ENCODE results near the gene EPHX1.
"Not testable (repeated sequence)": the region's sequence is repeated elsewhere in the genome, so short reads cannot be mapped to it uniquely, and the experiment has no call there.

Gene EPHX1

DNA sequence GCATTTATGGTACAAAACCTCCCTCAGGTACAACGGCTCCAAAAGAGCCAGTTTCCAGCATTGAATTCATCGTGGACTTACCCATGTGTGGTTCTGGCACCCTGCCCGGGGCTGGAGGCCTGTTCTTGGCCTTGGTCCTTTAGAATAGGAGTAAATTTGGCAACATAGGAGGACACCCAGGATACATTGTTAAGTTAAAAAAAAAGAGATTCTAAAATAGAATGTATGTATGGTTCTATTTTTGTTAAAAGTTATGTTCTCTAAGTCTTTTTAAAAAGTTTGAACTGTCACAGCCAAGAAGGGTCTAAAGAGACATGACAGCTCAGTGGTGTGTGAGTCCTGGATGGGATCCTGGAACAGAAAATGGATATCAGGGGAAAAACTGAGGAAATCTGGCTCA, 25.9 kb downstream of the EPHX1 start:
- ATAC-seq (ENCODE audit: low read depth), result no peak
- Histone ChIP-seq H3K36me3 (ENCODE audit: low read depth) (no peaks in the 10 kb centered on the region), H3K9me3 (ENCODE audit: severe bottlenecking) (no peaks in the 10 kb centered on the region), H3K27ac (ENCODE audit: poor library complexity, severe bottlenecking) (no peak overlapping the region), H3K27me3 (ENCODE audit: insufficient read depth, poor library complexity, severe bottlenecking) (no peaks in the 10 kb centered on the region), H3K4me1 (ENCODE audit: insufficient read depth, poor library complexity, severe bottlenecking) (no peaks in the 10 kb centered on the region), H3K4me3 (ENCODE audit: severe bottlenecking) (no peak overlapping the region)
- DNase-seq (ENCODE audit: low spot score), result no peak
- TF ChIP-seq, protein P1, sequence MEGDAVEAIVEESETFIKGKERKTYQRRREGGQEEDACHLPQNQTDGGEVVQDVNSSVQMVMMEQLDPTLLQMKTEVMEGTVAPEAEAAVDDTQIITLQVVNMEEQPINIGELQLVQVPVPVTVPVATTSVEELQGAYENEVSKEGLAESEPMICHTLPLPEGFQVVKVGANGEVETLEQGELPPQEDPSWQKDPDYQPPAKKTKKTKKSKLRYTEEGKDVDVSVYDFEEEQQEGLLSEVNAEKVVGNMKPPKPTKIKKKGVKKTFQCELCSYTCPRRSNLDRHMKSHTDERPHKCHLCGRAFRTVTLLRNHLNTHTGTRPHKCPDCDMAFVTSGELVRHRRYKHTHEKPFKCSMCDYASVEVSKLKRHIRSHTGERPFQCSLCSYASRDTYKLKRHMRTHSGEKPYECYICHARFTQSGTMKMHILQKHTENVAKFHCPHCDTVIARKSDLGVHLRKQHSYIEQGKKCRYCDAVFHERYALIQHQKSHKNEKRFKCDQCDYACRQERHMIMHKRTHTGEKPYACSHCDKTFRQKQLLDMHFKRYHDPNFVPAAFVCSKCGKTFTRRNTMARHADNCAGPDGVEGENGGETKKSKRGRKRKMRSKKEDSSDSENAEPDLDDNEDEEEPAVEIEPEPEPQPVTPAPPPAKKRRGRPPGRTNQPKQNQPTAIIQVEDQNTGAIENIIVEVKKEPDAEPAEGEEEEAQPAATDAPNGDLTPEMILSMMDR (IDR thresholded peaks at IDR 0.05; ENCODE audit: poor library complexity, severe bottlenecking), result no peak

DNA sequence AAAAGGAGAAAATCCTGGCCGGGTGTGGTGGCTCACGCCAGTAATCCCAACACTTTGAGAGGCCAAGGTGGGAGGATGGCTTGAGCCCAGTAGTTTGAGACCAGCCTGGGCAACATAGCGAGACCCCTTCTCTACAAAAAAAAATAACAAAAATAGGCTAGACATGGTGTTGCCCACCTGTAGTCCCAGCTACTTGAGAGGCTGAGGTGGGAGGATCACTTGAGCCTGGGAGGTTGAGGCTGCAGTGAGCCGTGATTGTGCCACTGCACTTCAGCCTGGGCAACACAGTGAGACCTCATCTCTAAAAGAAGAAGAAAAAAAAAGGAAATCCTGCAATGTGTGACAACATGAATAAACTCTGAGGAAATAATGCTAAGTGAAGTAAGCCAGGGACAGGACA, 26.4 kb downstream of the EPHX1 start:
- H3K27ac ChIP-seq (ENCODE audit: poor library complexity, severe bottlenecking); H3K4me3 ChIP-seq (ENCODE audit: severe bottlenecking); H3K9me3 ChIP-seq (ENCODE audit: severe bottlenecking); ATAC-seq (ENCODE audit: low read depth); H3K4me1 ChIP-seq (ENCODE audit: insufficient read depth, poor library complexity, severe bottlenecking); DNase-seq (ENCODE audit: low spot score); H3K36me3 ChIP-seq (ENCODE audit: low read depth); H3K27me3 ChIP-seq (ENCODE audit: insufficient read depth, poor library complexity, severe bottlenecking): not testable (repeated sequence)

DNA sequence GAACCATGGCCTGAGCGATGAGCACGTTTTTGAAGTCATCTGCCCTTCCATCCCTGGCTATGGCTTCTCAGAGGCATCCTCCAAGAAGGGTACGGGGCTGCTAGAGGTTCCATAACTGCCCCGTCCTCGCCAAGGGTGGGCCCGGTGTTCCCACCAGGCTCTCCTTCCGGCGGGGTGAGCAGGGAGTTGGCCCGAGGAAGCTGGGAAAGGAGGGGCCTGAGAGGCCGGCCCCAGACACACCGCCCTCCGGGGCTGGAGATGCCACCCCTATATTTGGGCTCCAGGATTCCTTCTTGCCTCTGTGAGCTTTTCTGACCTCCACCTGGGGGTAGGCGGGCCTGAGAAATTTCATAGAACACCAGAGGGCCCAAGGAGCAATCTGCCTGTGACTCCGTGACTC, 28.9 kb downstream of the EPHX1 start:
- Histone ChIP-seq H3K9me3 (ENCODE audit: severe bottlenecking) (no peaks in the 10 kb centered on the region), H3K4me3 (ENCODE audit: severe bottlenecking) (no peak overlapping the region), H3K27me3 (ENCODE audit: insufficient read depth, poor library complexity, severe bottlenecking) (no peaks in the 10 kb centered on the region), H3K27ac (ENCODE audit: poor library complexity, severe bottlenecking) (no peak overlapping the region), H3K4me1 (ENCODE audit: insufficient read depth, poor library complexity, severe bottlenecking) (no peaks in the 10 kb centered on the region), H3K36me3 (ENCODE audit: low read depth) (no peaks in the 10 kb centered on the region)
- ATAC-seq (ENCODE audit: low read depth), result no peak
- no peak for DNase-seq (ENCODE audit: low spot score)
- TF ChIP-seq, protein P1 (IDR thresholded peaks at IDR 0.05; ENCODE audit: poor library complexity, severe bottlenecking), result no peak

DNA sequence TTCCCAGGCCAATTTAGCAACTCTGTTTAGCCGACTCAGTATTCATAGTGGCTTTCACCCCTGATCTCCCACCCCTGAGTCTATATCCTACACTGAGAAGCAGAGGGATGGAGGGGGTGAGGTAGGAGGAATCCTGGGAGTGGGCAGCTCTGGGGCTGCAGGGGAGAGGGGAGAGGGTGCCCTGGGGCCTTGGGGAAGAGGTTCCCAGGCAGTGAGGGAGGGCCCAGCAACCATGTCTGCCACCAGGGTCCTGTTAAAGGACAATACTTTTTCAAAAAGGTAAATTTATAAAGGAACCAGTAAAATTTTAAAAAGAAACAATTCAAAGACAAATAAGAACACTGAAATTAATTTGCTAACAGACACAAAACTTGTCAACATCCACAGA, 30.3 kb downstream of the EPHX1 start:
- DNase-seq (ENCODE audit: low spot score), result no peak
- Histone ChIP-seq H3K27me3 (ENCODE audit: insufficient read depth, poor library complexity, severe bottlenecking) (no peaks in the 10 kb centered on the region), H3K4me3 (ENCODE audit: severe bottlenecking) (no peak overlapping the region), H3K9me3 (ENCODE audit: severe bottlenecking) (no peaks in the 10 kb centered on the region), H3K36me3 (ENCODE audit: low read depth) (no peaks in the 10 kb centered on the region), H3K27ac (ENCODE audit: poor library complexity, severe bottlenecking) (no peak overlapping the region), H3K4me1 (ENCODE audit: insufficient read depth, poor library complexity, severe bottlenecking) (no peaks in the 10 kb centered on the region)
- ATAC-seq (ENCODE audit: low read depth), result no peak
- TF ChIP-seq, protein P1 (IDR thresholded peaks at IDR 0.05; ENCODE audit: poor library complexity, severe bottlenecking), result no peak

DNA sequence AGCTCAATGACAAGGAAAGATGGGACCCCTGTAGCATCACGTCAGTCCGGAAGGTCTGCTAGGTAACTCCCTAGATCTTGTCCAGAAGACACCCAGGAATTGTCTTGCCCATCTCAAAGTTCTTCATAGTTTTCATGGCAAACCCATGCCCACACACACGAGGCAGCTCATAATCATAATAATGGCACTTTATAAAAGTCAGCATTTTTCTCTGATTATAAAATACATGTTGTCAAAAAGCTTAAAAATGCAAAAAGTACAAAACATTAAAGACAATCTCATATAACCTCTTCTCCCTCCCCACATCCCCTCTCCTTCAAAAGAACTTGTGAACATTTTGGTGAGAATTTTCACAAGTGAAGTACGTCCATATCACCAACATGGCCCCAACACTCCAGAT, 30.8 kb downstream of the EPHX1 start:
- H3K9me3 ChIP-seq (ENCODE audit: severe bottlenecking), result no peaks in the 10 kb centered on the region
- H3K27ac ChIP-seq (ENCODE audit: poor library complexity, severe bottlenecking), result no peak overlapping the region
- TF ChIP-seq, protein P1 (IDR thresholded peaks at IDR 0.05; ENCODE audit: poor library complexity, severe bottlenecking), result no peak

More for the DNA sequence above, 30.8 kb downstream of the EPHX1 start:
- no peaks in the 10 kb centered on the region for H3K4me1 ChIP-seq (ENCODE audit: insufficient read depth, poor library complexity, severe bottlenecking)
- H3K4me3 ChIP-seq (ENCODE audit: severe bottlenecking), result no peak overlapping the region
- H3K36me3 ChIP-seq (ENCODE audit: low read depth), result no peaks in the 10 kb centered on the region
- no peak for DNase-seq (ENCODE audit: low spot score)
- no peaks in the 10 kb centered on the region for H3K27me3 ChIP-seq (ENCODE audit: insufficient read depth, poor library complexity, severe bottlenecking)
- no peak for ATAC-seq (ENCODE audit: low read depth)
